GM10266 (cell line): ENCODE data around the gene E2F7.

ENCODE experiments used
- DNase-seq: peaks from one replicate; pipeline ENCODE4 v3.0.0; 2012; ENCODE audit errors: extremely low spot score
- CTCF ChIP-seq: IDR thresholded peaks from 2 replicates; pipeline ENCODE4 v1.5.1; 2012; ENCODE audit warnings: mild to moderate bottlenecking, low read depth; ENCODE audit not compliant: control insufficient read depth, insufficient read depth; ENCODE audit errors: missing control alignments

The E2F7 gene

GRCh38 chr12:76984566-76984965, 80.8 kb downstream of the E2F7 start:
- DNase-seq = no peak
- TF ChIP-seq CTCF = no peak

- DNase-seq = no peak
- no peak for TF ChIP-seq CTCF
Measured at GRCh38 chr12:76983420-76983819, 81.9 kb downstream of the E2F7 start.

GRCh38 chr12:76980196-76980595, 85.2 kb downstream of the E2F7 start:
- DNase-seq = no peak
- TF ChIP-seq CTCF = no peak

GRCh38 chr12:76976777-76977382, 88.5 kb downstream of the E2F7 start:
- DNase-seq = no peak
- no peak for TF ChIP-seq CTCF
